ENCODE measurements around the gene NRXN3. TPM values are rescaled to one million over a fixed set of nuclear protein-coding genes. Genes with fewer than 3 reads are reported as not detected.

The NRXN3 gene
- total and polyA plus RNA-seq, 11 donors, result 0.19 to 2.2 (median 1.1) TPM

GRCh38 chr14:79209418-79209817, 1039.2 kb downstream of the NRXN3 start:
- ATAC-seq, result no peak
- DNase-seq, result no peak
- Histone ChIP-seq H3K9me3 (no peaks in the 10 kb centered on the region), H3K4me1 (no peaks in the 10 kb centered on the region), H3K27me3 (no peaks in the 10 kb centered on the region), H3K36me3 (no peaks in the 10 kb centered on the region), H3K27ac (no peak overlapping the region), H3K4me3 (no peak overlapping the region)
- intact Hi-C loops (cut with DNase I), result no loop called here
- 62 to 73% (median 65%) methylated on average over 2 of the region's 2 CpGs for WGBS, 4 donors
- no peak for TF ChIP-seq POLR2A (IDR thresholded peaks at IDR 0.05)
- TF ChIP-seq, protein P1, sequence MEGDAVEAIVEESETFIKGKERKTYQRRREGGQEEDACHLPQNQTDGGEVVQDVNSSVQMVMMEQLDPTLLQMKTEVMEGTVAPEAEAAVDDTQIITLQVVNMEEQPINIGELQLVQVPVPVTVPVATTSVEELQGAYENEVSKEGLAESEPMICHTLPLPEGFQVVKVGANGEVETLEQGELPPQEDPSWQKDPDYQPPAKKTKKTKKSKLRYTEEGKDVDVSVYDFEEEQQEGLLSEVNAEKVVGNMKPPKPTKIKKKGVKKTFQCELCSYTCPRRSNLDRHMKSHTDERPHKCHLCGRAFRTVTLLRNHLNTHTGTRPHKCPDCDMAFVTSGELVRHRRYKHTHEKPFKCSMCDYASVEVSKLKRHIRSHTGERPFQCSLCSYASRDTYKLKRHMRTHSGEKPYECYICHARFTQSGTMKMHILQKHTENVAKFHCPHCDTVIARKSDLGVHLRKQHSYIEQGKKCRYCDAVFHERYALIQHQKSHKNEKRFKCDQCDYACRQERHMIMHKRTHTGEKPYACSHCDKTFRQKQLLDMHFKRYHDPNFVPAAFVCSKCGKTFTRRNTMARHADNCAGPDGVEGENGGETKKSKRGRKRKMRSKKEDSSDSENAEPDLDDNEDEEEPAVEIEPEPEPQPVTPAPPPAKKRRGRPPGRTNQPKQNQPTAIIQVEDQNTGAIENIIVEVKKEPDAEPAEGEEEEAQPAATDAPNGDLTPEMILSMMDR (IDR thresholded peaks at IDR 0.05), result no peak

DNA sequence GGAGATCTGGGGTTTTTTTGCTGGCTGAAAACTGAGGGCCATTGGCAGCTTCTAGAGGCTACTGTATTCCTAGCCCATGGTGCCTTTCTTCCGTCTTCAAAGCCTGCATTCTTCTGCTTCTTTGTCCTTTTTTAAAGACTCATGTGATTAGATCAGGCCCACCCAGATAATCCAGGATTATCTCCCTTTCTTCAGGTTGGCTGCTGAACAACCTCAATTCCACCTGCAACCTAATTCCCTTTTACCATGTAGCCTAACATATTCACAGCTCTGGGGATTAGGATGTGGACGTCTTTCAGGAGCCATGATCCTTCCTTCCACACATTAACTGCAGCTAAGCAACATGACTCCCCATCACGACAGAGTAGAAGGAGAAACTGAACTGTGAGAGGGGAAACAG, 1055.6 kb downstream of the NRXN3 start:
- no peaks in the 10 kb centered on the region for H3K36me3 ChIP-seq
- WGBS, 4 donors, result 40 to 54% (median 53%) methylated on average over 3 of the region's 3 CpGs
- H3K27me3 ChIP-seq, result peaks cover 0 to 4% (median 0%) of the 10 kb centered on the region in 9 donors
- intact Hi-C loops (cut with DNase I), result no loop called here
- DNase-seq (no peak), ATAC-seq (no peak)
- no peaks in the 10 kb centered on the region for H3K4me1 ChIP-seq
- TF ChIP-seq, protein P1 (IDR thresholded peaks at IDR 0.05), result no peak
- no peak for TF ChIP-seq POLR2A (IDR thresholded peaks at IDR 0.05)
- no peak overlapping the region for H3K27ac ChIP-seq
- H3K9me3 ChIP-seq, result peaks cover 0 to 10% (median 0%) of the 10 kb centered on the region in 12 donors
- H3K4me3 ChIP-seq, result no peak overlapping the region

GRCh38 chr14:79229383-79229909, 1059.3 kb downstream of the NRXN3 start:
- H3K27ac ChIP-seq, result no peak overlapping the region
- intact Hi-C loops (cut with DNase I), result no loop called here
- WGBS, 4 donors, result 10 to 17% (median 12%) methylated on average over 8 of the region's 8 CpGs
- TF ChIP-seq, protein P1 (IDR thresholded peaks at IDR 0.05), result no peak
- no peak for TF ChIP-seq POLR2A (IDR thresholded peaks at IDR 0.05)
- no peaks in the 10 kb centered on the region for H3K4me1 ChIP-seq
- DNase-seq (no peak), ATAC-seq (no peak)
- H3K4me3 ChIP-seq, result no peak overlapping the region
- H3K36me3 ChIP-seq, result no peaks in the 10 kb centered on the region
- H3K9me3 ChIP-seq, result no peaks in the 10 kb centered on the region
- peaks cover 0 to 4% (median 0%) of the 10 kb centered on the region in 9 donors for H3K27me3 ChIP-seq

DNA sequence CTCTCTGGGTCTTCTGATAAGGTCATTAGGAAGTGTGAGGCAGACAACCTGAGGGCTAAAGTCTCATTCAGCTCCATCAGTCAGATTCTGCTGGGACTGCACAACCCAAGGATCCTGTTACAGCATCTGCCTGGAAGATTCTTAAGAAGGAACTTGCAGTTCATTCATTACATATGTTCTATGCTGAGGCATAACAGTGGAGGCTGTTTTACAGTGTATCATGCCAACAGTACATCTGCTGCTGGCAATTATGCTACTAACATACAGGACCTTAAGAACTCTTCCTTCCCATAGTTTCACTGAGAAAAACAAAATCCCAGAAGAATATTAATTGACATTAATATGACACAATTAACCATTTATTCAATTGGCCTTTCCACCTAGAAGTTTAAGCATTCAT, 1072.5 kb downstream of the NRXN3 start:
- no peaks in the 10 kb centered on the region for H3K9me3 ChIP-seq
- H3K27ac ChIP-seq, result no peak overlapping the region
- DNase-seq (no peak), ATAC-seq (no peak)
- peaks cover 0 to 5% (median 0%) of the 10 kb centered on the region in 12 donors for H3K4me1 ChIP-seq
- H3K36me3 ChIP-seq, result no peaks in the 10 kb centered on the region
- intact Hi-C loops (cut with DNase I), result no loop called here
- no peaks in the 10 kb centered on the region for H3K27me3 ChIP-seq
- TF ChIP-seq POLR2A (IDR thresholded peaks at IDR 0.05), result no peak
- TF ChIP-seq, protein P1 (IDR thresholded peaks at IDR 0.05), result no peak
- no peak overlapping the region for H3K4me3 ChIP-seq

Data from heart left ventricle (tissue), 16 donors.